Measurements from ENCODE around the gene LGALS1.
A peak's percentile ranks its signal among the peaks of the same experiment; 100 is the strongest.

DNA sequence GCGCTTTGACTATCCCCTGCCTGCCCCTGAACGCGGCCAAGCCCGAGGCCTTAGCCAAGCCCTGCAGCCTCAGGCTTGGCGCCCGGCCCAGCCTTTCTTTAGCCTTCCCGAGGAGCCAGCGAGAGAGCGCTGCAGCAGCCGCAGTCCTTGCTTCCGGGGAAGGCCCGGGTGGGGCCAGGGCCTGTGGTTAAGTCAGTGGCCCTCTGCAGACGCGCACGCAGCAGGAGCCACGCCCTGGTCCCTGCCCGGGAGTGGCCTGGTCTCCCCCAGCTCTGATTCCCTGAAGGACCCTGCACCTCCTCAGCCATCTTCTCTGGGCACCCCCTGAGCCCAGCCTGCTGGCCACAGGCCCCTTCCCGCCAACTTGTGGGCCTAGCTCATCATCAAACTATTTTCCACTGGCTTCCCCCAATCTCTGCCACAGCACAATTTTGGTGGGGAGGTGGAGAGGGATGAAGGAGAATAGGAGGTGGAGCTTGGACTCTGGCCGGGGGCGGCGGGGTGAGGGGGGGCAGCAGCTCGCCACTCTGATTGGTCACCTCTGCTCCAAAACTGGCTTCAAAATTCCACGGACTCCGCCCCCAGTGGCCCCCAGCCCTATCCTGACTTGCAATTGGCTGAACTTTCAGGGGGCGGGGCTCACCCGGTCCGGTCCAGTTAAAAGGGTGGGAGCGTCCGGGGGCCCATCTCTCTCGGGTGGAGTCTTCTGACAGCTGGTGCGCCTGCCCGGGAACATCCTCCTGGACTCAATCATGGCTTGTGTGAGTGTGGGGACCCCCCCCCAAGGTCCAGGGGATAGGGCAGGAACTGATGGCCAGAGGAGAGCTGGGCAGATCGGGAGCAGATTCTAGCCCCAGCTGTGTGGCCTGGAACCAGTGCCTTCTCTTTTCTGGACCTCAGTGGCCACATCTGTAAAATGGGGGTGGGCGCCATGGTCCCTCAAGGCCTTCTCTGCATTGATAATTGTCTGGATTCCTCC, at the start of gene LGALS1:
- TF ChIP-seq, protein P1, sequence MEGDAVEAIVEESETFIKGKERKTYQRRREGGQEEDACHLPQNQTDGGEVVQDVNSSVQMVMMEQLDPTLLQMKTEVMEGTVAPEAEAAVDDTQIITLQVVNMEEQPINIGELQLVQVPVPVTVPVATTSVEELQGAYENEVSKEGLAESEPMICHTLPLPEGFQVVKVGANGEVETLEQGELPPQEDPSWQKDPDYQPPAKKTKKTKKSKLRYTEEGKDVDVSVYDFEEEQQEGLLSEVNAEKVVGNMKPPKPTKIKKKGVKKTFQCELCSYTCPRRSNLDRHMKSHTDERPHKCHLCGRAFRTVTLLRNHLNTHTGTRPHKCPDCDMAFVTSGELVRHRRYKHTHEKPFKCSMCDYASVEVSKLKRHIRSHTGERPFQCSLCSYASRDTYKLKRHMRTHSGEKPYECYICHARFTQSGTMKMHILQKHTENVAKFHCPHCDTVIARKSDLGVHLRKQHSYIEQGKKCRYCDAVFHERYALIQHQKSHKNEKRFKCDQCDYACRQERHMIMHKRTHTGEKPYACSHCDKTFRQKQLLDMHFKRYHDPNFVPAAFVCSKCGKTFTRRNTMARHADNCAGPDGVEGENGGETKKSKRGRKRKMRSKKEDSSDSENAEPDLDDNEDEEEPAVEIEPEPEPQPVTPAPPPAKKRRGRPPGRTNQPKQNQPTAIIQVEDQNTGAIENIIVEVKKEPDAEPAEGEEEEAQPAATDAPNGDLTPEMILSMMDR (conservative IDR thresholded peaks at IDR 0.05): no peak
- 0 out of 2 replicates have a peak, but pooled peaks have one; percentile 10 for TF ChIP-seq ZFX (IDR thresholded peaks at IDR 0.05)

All from C4-2B (cell line).